ENCODE measurements around the gene CYP2A7.
"Not testable (repeated sequence)": the region's sequence is repeated elsewhere in the genome, so short reads cannot be mapped to it uniquely, and the experiment has no call there.

The CYP2A7 gene

GRCh38 chr19:40842012-40842411 is 40.0 kb downstream of the CYP2A7 start:
- not testable (repeated sequence) for DNase-seq (ENCODE audit: low spot score)

- DNase-seq (ENCODE audit: low spot score) = not testable (repeated sequence)
Measured at GRCh38 chr19:40838477-40838876, 43.6 kb downstream of the CYP2A7 start.

- no peak for DNase-seq (ENCODE audit: low spot score)
Measured at GRCh38 chr19:40836754-40837429, 45.1 kb downstream of the CYP2A7 start.

GRCh38 chr19:40833728-40834533 is 48.1 kb downstream of the CYP2A7 start:
- DNase-seq (ENCODE audit: low spot score) = not testable (repeated sequence)

GRCh38 chr19:40832431-40832790 is 49.6 kb downstream of the CYP2A7 start:
- DNase-seq (ENCODE audit: low spot score) = not testable (repeated sequence)

- peak; percentile 84 for DNase-seq (ENCODE audit: low spot score)
Measured at GRCh38 chr19:40831502-40832430, 50.3 kb downstream of the CYP2A7 start.

- not testable (repeated sequence) for DNase-seq (ENCODE audit: low spot score)
Measured at GRCh38 chr19:40830741-40831140, 51.3 kb downstream of the CYP2A7 start.

GRCh38 chr19:40829205-40829604 is 52.8 kb downstream of the CYP2A7 start:
- DNase-seq (ENCODE audit: low spot score) = no peak

GRCh38 chr19:40827386-40828247 is 54.4 kb downstream of the CYP2A7 start:
- no peak for DNase-seq (ENCODE audit: low spot score)

- not testable (repeated sequence) for DNase-seq (ENCODE audit: low spot score)
Measured at GRCh38 chr19:40826699-40827385, 55.2 kb downstream of the CYP2A7 start.

GRCh38 chr19:40826312-40826698 is 55.7 kb downstream of the CYP2A7 start:
- not testable (repeated sequence) for DNase-seq (ENCODE audit: low spot score)

- DNase-seq (ENCODE audit: low spot score) = not testable (repeated sequence)
Measured at GRCh38 chr19:40825460-40826095, 56.5 kb downstream of the CYP2A7 start.
